MM.1S (cell line): ENCODE results near the gene DGKI.

Experiments used
- DNase-seq: peaks from one replicate; pipeline ENCODE4 v3.0.0-alpha.2; 2015
- H2AFZ ChIP-seq: fragments of 300-600 bp; sonication (generic); 2 replicates; pipeline ENCODE4 v1.6.0; 2016; ENCODE audit warnings: antibody characterized with exemption, low read length
- H3F3A ChIP-seq: fragments of 300-600 bp; sonication (generic); 2 replicates; pipeline ENCODE4 v1.6.1; 2016; ENCODE audit warnings: mild to moderate bottlenecking, antibody characterized with exemption, low read length, moderate library complexity, mixed read lengths; ENCODE audit not compliant: insufficient read depth
- H3K27ac ChIP-seq: fragments of 300-600 bp; sonication (generic); 2 replicates; pipeline ENCODE4 v1.5.1; 2016; ENCODE audit warnings: mild to moderate bottlenecking, low read length
- H3K27me3 ChIP-seq: fragments of 300-600 bp; sonication (generic); replicated peaks from 2 replicates; pipeline ENCODE4 v1.6.0; 2016; ENCODE audit warnings: low read length; ENCODE audit not compliant: insufficient read depth
- H3K36me3 ChIP-seq: fragments of 300-600 bp; sonication (generic); replicated peaks from 2 replicates; pipeline ENCODE4 v1.6.1; 2016; ENCODE audit warnings: mild to moderate bottlenecking, low read length, mixed read lengths; ENCODE audit not compliant: insufficient read depth
- H3K4me1 ChIP-seq: fragments of 300-600 bp; sonication (generic); 2 replicates; pipeline ENCODE4 v1.6.1; 2016; ENCODE audit warnings: low read length, mixed read lengths
- H3K4me2 ChIP-seq: fragments of 300-600 bp; sonication (generic); 2 replicates; pipeline ENCODE4 v1.6.0; 2016; ENCODE audit warnings: low read depth, low read length
- H3K4me3 ChIP-seq: fragments of 300-600 bp; sonication (generic); 2 replicates; pipeline ENCODE4 v1.5.1; 2016; ENCODE audit warnings: low read length, mixed read lengths
- H3K79me2 ChIP-seq: fragments of 300-600 bp; sonication (generic); 2 replicates; pipeline ENCODE4 v1.6.1; 2016; ENCODE audit warnings: mixed run types, low read length, mixed read lengths
- H3K9ac ChIP-seq: fragments of 300-600 bp; sonication (generic); 2 replicates; pipeline ENCODE4 v1.6.1; 2016; ENCODE audit warnings: low read length, mixed read lengths
- H3K9me2 ChIP-seq: fragments of 300-600 bp; sonication (generic); replicated peaks from 2 replicates; pipeline ENCODE4 v1.6.1; 2016; ENCODE audit warnings: mild to moderate bottlenecking, low read length, mixed read lengths; ENCODE audit not compliant: insufficient read depth
- H3K9me3 ChIP-seq: fragments of 300-600 bp; sonication (generic); replicated peaks from 2 replicates; pipeline ENCODE4 v1.6.1; 2016; ENCODE audit warnings: mild to moderate bottlenecking, low read length, mixed read lengths; ENCODE audit not compliant: insufficient read depth
- H4K20me1 ChIP-seq: fragments of 300-600 bp; sonication (generic); 2 replicates; pipeline ENCODE4 v1.6.1; 2016; ENCODE audit warnings: mild to moderate bottlenecking, low read length, moderate library complexity, mixed read lengths; ENCODE audit not compliant: insufficient read depth
- EZH2 ChIP-seq: fragments of 300-600 bp; sonication (generic); optimal IDR thresholded peaks from 2 replicates; pipeline ENCODE3; 2017; ENCODE audit warnings: low read depth, mild to moderate bottlenecking, antibody characterized with exemption, low read length, mixed read lengths
- EZH2phosphoT487 ChIP-seq: fragments of 300-600 bp; sonication (generic); IDR thresholded peaks from 2 replicates; pipeline ENCODE4 v1.6.1; 2018; ENCODE audit warnings: antibody characterized with exemption, low read length
- TF ChIP-seq, protein P1 (sequence below): fragments of 300-600 bp; sonication (generic); IDR thresholded peaks from 2 replicates; pipeline ENCODE4 v1.5.1; 2016; ENCODE audit warnings: antibody characterized with exemption, low read length, mixed read lengths

Gene DGKI

GRCh38 chr7:137519947-137520346 is 326.8 kb downstream of the DGKI start:
- DNase-seq: no peak
- H3K4me1 ChIP-seq: no peaks in the 10 kb centered on the region
- H3K9ac ChIP-seq: no peak overlapping the region
- H3K79me2 ChIP-seq: no peaks in the 10 kb centered on the region
- H3K27me3 ChIP-seq: no peaks in the 10 kb centered on the region
- no peak overlapping the region for H2AFZ ChIP-seq
- no peak overlapping the region for H3K27ac ChIP-seq
- H4K20me1 ChIP-seq: no peaks in the 10 kb centered on the region
- H3K36me3 ChIP-seq: no peaks in the 10 kb centered on the region
- H3K9me3 ChIP-seq: no peaks in the 10 kb centered on the region
- TF ChIP-seq, protein P1, sequence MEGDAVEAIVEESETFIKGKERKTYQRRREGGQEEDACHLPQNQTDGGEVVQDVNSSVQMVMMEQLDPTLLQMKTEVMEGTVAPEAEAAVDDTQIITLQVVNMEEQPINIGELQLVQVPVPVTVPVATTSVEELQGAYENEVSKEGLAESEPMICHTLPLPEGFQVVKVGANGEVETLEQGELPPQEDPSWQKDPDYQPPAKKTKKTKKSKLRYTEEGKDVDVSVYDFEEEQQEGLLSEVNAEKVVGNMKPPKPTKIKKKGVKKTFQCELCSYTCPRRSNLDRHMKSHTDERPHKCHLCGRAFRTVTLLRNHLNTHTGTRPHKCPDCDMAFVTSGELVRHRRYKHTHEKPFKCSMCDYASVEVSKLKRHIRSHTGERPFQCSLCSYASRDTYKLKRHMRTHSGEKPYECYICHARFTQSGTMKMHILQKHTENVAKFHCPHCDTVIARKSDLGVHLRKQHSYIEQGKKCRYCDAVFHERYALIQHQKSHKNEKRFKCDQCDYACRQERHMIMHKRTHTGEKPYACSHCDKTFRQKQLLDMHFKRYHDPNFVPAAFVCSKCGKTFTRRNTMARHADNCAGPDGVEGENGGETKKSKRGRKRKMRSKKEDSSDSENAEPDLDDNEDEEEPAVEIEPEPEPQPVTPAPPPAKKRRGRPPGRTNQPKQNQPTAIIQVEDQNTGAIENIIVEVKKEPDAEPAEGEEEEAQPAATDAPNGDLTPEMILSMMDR: no peak
- TF ChIP-seq EZH2 (no peak), EZH2phosphoT487 (no peak)
- no peak overlapping the region for H3K4me2 ChIP-seq
- no peak overlapping the region for H3K4me3 ChIP-seq
- H3K9me2 ChIP-seq: no peaks in the 10 kb centered on the region
- no peaks in the 10 kb centered on the region for H3F3A ChIP-seq

DNA sequence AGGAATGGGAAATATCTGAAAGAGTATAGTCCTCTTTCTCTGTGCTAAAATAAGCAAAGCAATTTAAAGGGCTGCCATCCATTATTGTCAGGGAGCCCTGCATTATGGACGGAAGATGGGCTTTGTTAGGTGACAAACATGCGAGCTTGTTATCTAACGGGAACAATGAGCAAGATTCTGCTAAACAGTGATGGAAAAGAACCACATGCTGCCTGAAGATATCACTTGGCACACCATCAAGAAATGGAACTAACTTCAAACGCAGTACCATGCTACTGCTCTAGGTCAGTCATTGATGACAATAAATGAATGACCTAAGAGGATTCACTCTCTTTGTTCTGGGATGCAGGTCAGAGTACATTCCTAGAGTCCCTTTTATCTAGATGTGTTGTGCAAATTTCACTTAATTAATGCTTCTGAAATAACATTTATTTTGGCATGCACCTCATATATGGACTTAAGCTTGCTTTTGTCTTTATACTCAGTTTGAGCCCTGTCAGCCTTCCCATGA is 327.5 kb downstream of the DGKI start:
- Histone ChIP-seq H3K4me3 (no peak overlapping the region), H3K36me3 (no peaks in the 10 kb centered on the region), H3K4me2 (no peak overlapping the region), H3K4me1 (no peaks in the 10 kb centered on the region), H2AFZ (no peak overlapping the region), H3F3A (no peaks in the 10 kb centered on the region), H3K79me2 (no peaks in the 10 kb centered on the region), H3K9ac (no peak overlapping the region), H4K20me1 (no peaks in the 10 kb centered on the region), H3K27me3 (no peaks in the 10 kb centered on the region), H3K9me3 (no peaks in the 10 kb centered on the region), H3K9me2 (no peaks in the 10 kb centered on the region), H3K27ac (no peak overlapping the region)
- no peak for DNase-seq
- TF ChIP-seq EZH2phosphoT487 (no peak), EZH2 (no peak)
- TF ChIP-seq, protein P1: no peak

GRCh38 chr7:137513091-137513490 is 333.7 kb downstream of the DGKI start:
- Histone ChIP-seq H3K79me2 (no peaks in the 10 kb centered on the region), H3F3A (no peaks in the 10 kb centered on the region), H3K4me2 (no peak overlapping the region), H3K4me3 (no peak overlapping the region), H3K4me1 (no peaks in the 10 kb centered on the region), H4K20me1 (no peaks in the 10 kb centered on the region), H3K9me3 (no peaks in the 10 kb centered on the region), H3K27me3 (no peaks in the 10 kb centered on the region), H2AFZ (no peak overlapping the region), H3K9ac (no peak overlapping the region), H3K27ac (no peak overlapping the region), H3K36me3 (no peaks in the 10 kb centered on the region), H3K9me2 (no peaks in the 10 kb centered on the region)
- TF ChIP-seq, protein P1: no peak
- TF ChIP-seq EZH2phosphoT487 (no peak), EZH2 (no peak)
- no peak for DNase-seq
